BE2C (cell line): ENCODE results near the gene ITPA.
A peak's percentile ranks its signal among the peaks of the same experiment; 100 is the strongest.

Experiments used
- DNase-seq: peaks from one replicate; pipeline ENCODE4 v3.0.0-alpha.2; 2020
- H3K27me3 ChIP-seq: fragments of 250-450 bp; sonication (Bioruptor Pico); 2 replicates; pipeline ENCODE4 v1.5.1; 2020; ENCODE audit warnings: mild to moderate bottlenecking
- H3K36me3 ChIP-seq: fragments of 250-450 bp; sonication (Bioruptor Pico); 2 replicates; pipeline ENCODE4 v1.5.1; 2020; ENCODE audit warnings: mild to moderate bottlenecking
- H3K4me1 ChIP-seq: fragments of 250-450 bp; sonication (Bioruptor Pico); 2 replicates; pipeline ENCODE4 v1.5.1; 2020
- H3K4me3 ChIP-seq: 2 replicates; pipeline ENCODE4 v1.5.1; 2011; ENCODE audit warnings: low read depth, low read length
- H3K9me3 ChIP-seq: fragments of 250-450 bp; sonication (Bioruptor Pico); 2 replicates; pipeline ENCODE4 v1.5.1; 2020
- CTCF ChIP-seq: IDR thresholded peaks from 2 replicates; pipeline ENCODE4 v1.5.1; 2012; ENCODE audit warnings: mild to moderate bottlenecking, low read depth, low read length

ITPA gene

GRCh38 chr20:3199206-3199605 lies 10.1 kb upstream of the ITPA start:
- H3K9me3 ChIP-seq: no peaks in the 10 kb centered on the region
- H3K27me3 ChIP-seq: no peaks in the 10 kb centered on the region
- no peaks in the 10 kb centered on the region for H3K4me1 ChIP-seq
- no peak for DNase-seq
- H3K36me3 ChIP-seq: peaks cover 33% of the 10 kb centered on the region
- no peak overlapping the region for H3K4me3 ChIP-seq
- TF ChIP-seq CTCF: no peak

- no peak for TF ChIP-seq CTCF
- H3K9me3 ChIP-seq: no peaks in the 10 kb centered on the region
- H3K4me1 ChIP-seq: no peaks in the 10 kb centered on the region
- no peak for DNase-seq
- H3K4me3 ChIP-seq: no peak overlapping the region
- H3K36me3 ChIP-seq: peaks cover 27% of the 10 kb centered on the region
- no peaks in the 10 kb centered on the region for H3K27me3 ChIP-seq
Observed at GRCh38 chr20:3199976-3200755, 9.1 kb upstream of the ITPA start.

GRCh38 chr20:3202965-3203314 lies 6.4 kb upstream of the ITPA start:
- Histone ChIP-seq H3K27me3 (no peaks in the 10 kb centered on the region), H3K36me3 (peaks cover 20% of the 10 kb centered on the region), H3K9me3 (no peaks in the 10 kb centered on the region), H3K4me3 (peak overlapping the region; percentile 74; the same call in 1 of the 2 replicates), H3K4me1 (no peaks in the 10 kb centered on the region)
- TF ChIP-seq CTCF: no peak
- DNase-seq: no peak

DNA sequence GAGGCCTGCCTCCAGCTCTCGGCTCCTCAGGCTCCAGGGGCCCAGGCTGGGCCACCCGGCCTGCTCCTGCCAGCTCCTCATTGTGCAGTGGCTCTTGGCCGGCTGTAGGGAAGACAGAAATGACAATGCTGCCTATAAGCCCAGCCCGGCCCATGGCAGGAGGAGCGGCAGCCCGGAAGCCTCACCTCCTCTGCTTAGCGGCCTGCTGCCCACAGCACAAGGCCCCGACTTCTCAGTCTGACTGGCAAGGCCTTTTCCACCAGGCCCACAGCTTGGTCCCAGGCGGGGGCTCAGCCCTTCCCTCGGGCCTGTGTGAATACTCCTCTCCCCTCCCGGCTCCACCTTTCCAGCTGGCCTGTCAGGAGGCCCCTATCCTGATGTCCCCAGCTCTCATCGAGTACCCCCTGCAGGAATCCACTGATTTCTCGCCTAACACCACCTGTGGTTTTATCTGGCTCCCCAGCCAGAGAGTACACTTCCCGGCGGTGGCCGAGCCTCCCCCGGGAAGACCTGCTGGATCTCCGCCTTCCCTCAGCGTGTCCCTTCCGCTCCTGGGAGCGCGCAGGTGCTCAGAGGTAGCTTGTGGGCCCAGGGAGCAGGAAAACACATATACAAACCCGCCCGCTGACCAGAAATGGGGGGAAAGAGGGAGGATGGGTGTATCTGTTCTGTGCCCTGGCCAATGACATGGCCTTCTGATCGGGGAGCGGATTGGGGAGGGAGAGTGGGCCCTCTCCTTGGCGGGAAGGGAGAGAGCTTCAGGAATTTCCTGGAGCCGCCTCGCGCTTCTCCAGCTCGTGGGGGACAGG lies 5.8 kb upstream of the ITPA start:
- no peak for DNase-seq
- no peaks in the 10 kb centered on the region for H3K4me1 ChIP-seq
- H3K9me3 ChIP-seq: no peaks in the 10 kb centered on the region

GRCh38 chr20:3204124-3204794 lies 5.0 kb upstream of the ITPA start, which contains the start of gene DDRGK1:
Gene DDRGK1 (minus strand): TSS chr20:3204682. CDS start chr20:3204627, 55 bp downstream.
- Histone ChIP-seq H3K4me3 (peak within 1 kb of the TSS; percentile 74), H3K4me1 (no peaks in the 10 kb centered on the region), H3K9me3 (no peaks in the 10 kb centered on the region), H3K27me3 (no peaks in the 10 kb centered on the region), H3K36me3 (peaks cover 18% of the 10 kb centered on the region)
- TF ChIP-seq CTCF: no peak
- peak; percentile 89 for DNase-seq

More for the DNA sequence above, 5.8 kb upstream of the ITPA start:
- TF ChIP-seq CTCF: no peak
- H3K4me3 ChIP-seq: peak overlapping the region; percentile 74
- H3K36me3 ChIP-seq: peaks cover 20% of the 10 kb centered on the region
- H3K27me3 ChIP-seq: no peaks in the 10 kb centered on the region
